Measurements from ENCODE around the gene ART4.

DNA sequence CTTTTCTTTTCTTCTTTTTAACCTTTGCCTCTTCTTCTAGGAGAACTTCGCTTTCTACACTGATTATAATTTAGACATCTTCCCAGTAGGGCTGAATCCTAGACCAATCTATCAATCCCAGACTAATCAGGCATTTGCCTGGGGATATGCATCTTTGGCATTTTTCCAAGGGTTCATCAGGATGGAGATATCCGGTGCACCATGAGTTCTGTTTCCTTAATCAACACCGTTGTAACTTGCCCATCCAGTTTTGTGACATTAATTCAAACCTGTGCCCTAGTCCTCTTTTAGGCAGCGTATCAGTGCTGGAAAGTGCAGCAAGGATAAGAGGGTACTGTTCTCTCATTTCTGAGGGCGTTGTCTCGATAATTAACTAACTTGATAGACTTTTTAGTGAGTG lies 42.9 kb upstream of the ART4 start:
- TF ChIP-seq, protein P1, sequence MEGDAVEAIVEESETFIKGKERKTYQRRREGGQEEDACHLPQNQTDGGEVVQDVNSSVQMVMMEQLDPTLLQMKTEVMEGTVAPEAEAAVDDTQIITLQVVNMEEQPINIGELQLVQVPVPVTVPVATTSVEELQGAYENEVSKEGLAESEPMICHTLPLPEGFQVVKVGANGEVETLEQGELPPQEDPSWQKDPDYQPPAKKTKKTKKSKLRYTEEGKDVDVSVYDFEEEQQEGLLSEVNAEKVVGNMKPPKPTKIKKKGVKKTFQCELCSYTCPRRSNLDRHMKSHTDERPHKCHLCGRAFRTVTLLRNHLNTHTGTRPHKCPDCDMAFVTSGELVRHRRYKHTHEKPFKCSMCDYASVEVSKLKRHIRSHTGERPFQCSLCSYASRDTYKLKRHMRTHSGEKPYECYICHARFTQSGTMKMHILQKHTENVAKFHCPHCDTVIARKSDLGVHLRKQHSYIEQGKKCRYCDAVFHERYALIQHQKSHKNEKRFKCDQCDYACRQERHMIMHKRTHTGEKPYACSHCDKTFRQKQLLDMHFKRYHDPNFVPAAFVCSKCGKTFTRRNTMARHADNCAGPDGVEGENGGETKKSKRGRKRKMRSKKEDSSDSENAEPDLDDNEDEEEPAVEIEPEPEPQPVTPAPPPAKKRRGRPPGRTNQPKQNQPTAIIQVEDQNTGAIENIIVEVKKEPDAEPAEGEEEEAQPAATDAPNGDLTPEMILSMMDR (IDR thresholded peaks at IDR 0.05), result no peak
- TF ChIP-seq POLR2A (IDR thresholded peaks at IDR 0.05), result no peak
